A673 (cell line): ENCODE results near the gene LAMTOR3. TPM values are rescaled to one million over a fixed set of nuclear protein-coding genes. Genes with fewer than 3 reads are reported as not detected.

Experiments used
- BruUV-seq: library from RNA; stranded (reverse); fragments of 400-500 nt; replicated peaks from 2 replicates; lab custom pipeline; 2021; lab: Mats Ljungman, UMichigan
- CTCF ChIA-PET: fragments of 300-600 bp; sonication (Branson Sonifier 250); formaldehyde crosslinking; loops from one replicate; lab custom pipeline; 2022; ENCODE audit warnings: antibody characterized with exemption; lab: Charles Lee
- POLR2A ChIA-PET: fragments of 300-600 bp; sonication (Branson Sonifier 250); formaldehyde crosslinking; loops from one replicate; lab custom pipeline; 2022; ENCODE audit warnings: antibody characterized with exemption; ENCODE audit not compliant: low non-redundant PET; lab: Charles Lee
- DNase-seq: peaks from one replicate; pipeline ENCODE4 v3.0.0-alpha.2; 2015; ENCODE audit warnings: low spot score
- H3K27ac ChIP-seq: fragments of 200-600 bp; sonication (generic); 2 replicates; pipeline ENCODE4 v1.5.1; 2016; ENCODE audit warnings: mixed run types, low read depth, mild to moderate bottlenecking, mixed read lengths, antibody characterized with exemption, low read length; ENCODE audit not compliant: poor library complexity, severe bottlenecking
- H3K27me3 ChIP-seq: fragments of 200-600 bp; sonication (generic); replicated peaks from 2 replicates; pipeline ENCODE4 v1.6.1; 2017; ENCODE audit warnings: mixed run types, low read depth, mild to moderate bottlenecking, mixed read lengths, antibody characterized with exemption, low read length; ENCODE audit not compliant: insufficient read depth, poor library complexity
- H3K36me3 ChIP-seq: fragments of 200-600 bp; sonication (generic); 2 replicates; pipeline ENCODE4 v1.6.1; 2016; ENCODE audit warnings: mixed run types, mild to moderate bottlenecking, mixed read lengths, antibody characterized with exemption, low read length; ENCODE audit not compliant: insufficient read depth, poor library complexity, severe bottlenecking
- H3K4me1 ChIP-seq: fragments of 200-600 bp; sonication (generic); 2 replicates; pipeline ENCODE4 v1.6.1; 2017; ENCODE audit warnings: mixed run types, mild to moderate bottlenecking, mixed read lengths, antibody characterized with exemption, low read length; ENCODE audit not compliant: insufficient read depth, poor library complexity, severe bottlenecking
- H3K4me3 ChIP-seq: fragments of 200-600 bp; sonication (generic); 2 replicates; pipeline ENCODE4 v1.5.1; 2016; ENCODE audit warnings: low read depth, mixed run types, mild to moderate bottlenecking, mixed read lengths, low read length; ENCODE audit not compliant: poor library complexity, severe bottlenecking
- H3K9me3 ChIP-seq: fragments of 200-600 bp; sonication (generic); 2 replicates; pipeline ENCODE4 v1.6.1; 2016; ENCODE audit warnings: mixed run types, low read depth, mild to moderate bottlenecking, mixed read lengths, antibody characterized with exemption, low read length; ENCODE audit not compliant: poor library complexity, severe bottlenecking
- EZH2 ChIP-seq: fragments of 200-600 bp; sonication (generic); IDR thresholded peaks from 2 replicates; pipeline ENCODE4 v1.6.1; 2017; ENCODE audit warnings: borderline replicate concordance, low read depth, mild to moderate bottlenecking, mixed read lengths, antibody characterized with exemption, low read length; ENCODE audit not compliant: poor library complexity, severe bottlenecking
- intact Hi-C: fragments of 100-400 bp; cut with micrococcal nuclease; formaldehyde crosslinking; loops from one replicate; pipeline ENCODE4 v1.10.0; 2022; ENCODE audit not compliant: unreplicated experiment
- total RNA-seq: library from RNA; stranded (reverse); gene quantifications from 2 replicates; pipeline ENCODE4 v1.2.3, GENCODE V29; 2021
- TF ChIP-seq, protein P1 (sequence below): fragments of 300-800, 200-600 bp; sonication (generic); conservative IDR thresholded peaks from 2 replicates; pipeline ENCODE4 v1.5.1; 2017; ENCODE audit warnings: low read depth, mild to moderate bottlenecking, antibody characterized with exemption, low read length, moderate library complexity, mixed read lengths

Gene LAMTOR3
- total RNA-seq, 1 experiment from 2014 or later = 31.6 TPM

GRCh38 chr4:99875071-99875470 is 19.2 kb downstream of the LAMTOR3 start:
- Histone ChIP-seq H3K4me3 (no peak overlapping the region), H3K27ac (no peak overlapping the region), H3K4me1 (no peaks in the 10 kb centered on the region), H3K27me3 (no peaks in the 10 kb centered on the region), H3K36me3 (peaks cover under 1% of the 10 kb centered on the region), H3K9me3 (no peaks in the 10 kb centered on the region)
- BruUV-seq = no TSS peak
- no peak for TF ChIP-seq EZH2
- TF ChIP-seq, protein P1, sequence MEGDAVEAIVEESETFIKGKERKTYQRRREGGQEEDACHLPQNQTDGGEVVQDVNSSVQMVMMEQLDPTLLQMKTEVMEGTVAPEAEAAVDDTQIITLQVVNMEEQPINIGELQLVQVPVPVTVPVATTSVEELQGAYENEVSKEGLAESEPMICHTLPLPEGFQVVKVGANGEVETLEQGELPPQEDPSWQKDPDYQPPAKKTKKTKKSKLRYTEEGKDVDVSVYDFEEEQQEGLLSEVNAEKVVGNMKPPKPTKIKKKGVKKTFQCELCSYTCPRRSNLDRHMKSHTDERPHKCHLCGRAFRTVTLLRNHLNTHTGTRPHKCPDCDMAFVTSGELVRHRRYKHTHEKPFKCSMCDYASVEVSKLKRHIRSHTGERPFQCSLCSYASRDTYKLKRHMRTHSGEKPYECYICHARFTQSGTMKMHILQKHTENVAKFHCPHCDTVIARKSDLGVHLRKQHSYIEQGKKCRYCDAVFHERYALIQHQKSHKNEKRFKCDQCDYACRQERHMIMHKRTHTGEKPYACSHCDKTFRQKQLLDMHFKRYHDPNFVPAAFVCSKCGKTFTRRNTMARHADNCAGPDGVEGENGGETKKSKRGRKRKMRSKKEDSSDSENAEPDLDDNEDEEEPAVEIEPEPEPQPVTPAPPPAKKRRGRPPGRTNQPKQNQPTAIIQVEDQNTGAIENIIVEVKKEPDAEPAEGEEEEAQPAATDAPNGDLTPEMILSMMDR = no peak
- ChIA-PET CTCF (no interaction called here), POLR2A (no interaction called here)
- DNase-seq = no peak
- intact Hi-C loops = no loop called here

- BruUV-seq = no TSS peak
- no peak for DNase-seq
- no peak overlapping the region for H3K27ac ChIP-seq
- no peaks in the 10 kb centered on the region for H3K27me3 ChIP-seq
- no peak overlapping the region for H3K4me3 ChIP-seq
- ChIA-PET CTCF (no interaction called here), POLR2A (no interaction called here)
- no peaks in the 10 kb centered on the region for H3K4me1 ChIP-seq
- intact Hi-C loops = no loop called here
- no peaks in the 10 kb centered on the region for H3K36me3 ChIP-seq
- no peaks in the 10 kb centered on the region for H3K9me3 ChIP-seq
- TF ChIP-seq, protein P1 = no peak
Observed at GRCh38 chr4:99872570-99872969, 21.7 kb downstream of the LAMTOR3 start.

DNA sequence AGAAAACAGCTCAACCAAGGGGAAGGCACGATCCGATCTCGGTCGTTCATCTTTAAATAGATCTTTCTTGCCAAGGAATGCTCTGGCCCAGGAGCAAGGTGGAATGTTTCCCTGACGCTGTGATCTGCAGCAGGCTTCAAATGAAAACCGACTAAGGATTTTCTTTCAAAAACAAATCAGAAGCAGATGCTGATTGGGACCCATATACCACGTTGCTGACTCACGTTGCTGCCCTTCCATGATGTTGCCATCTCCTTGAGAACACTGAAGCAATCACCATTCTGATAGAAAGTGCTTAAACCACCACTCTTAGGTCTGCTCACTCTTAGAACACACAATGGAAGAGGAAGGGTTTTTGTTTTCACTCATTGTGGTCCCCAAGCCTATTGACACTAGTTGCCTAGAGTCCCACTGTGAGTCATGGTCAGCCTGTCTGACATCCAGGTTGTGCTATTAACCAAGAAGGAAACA is 26.1 kb downstream of the LAMTOR3 start:
- Histone ChIP-seq H3K9me3 (no peaks in the 10 kb centered on the region), H3K27me3 (peaks cover 25% of the 10 kb centered on the region), H3K36me3 (no peaks in the 10 kb centered on the region), H3K27ac (no peak overlapping the region), H3K4me1 (no peaks in the 10 kb centered on the region), H3K4me3 (no peak overlapping the region)
- ChIA-PET POLR2A (no interaction called here), CTCF (no interaction called here)
- BruUV-seq = no TSS peak
- TF ChIP-seq, protein P1 = no peak
- TF ChIP-seq EZH2 = no peak
- intact Hi-C loops = no loop called here
- no peak for DNase-seq
